HG03571 (cell line): ENCODE data around the gene IRF6.
"Not testable (repeated sequence)": the region's sequence is repeated elsewhere in the genome, so short reads cannot be mapped to it uniquely, and the experiment has no call there.

Source experiments
- ATAC-seq: cut with Tn5 transposase; IDR thresholded peaks from one replicate; pipeline ENCODE4 v1.9.1; 2021; ENCODE audit not compliant: unreplicated experiment

Gene IRF6

GRCh38 chr1:209823143-209824041 lies 17.4 kb upstream of the IRF6 start:
- ATAC-seq: no peak

- ATAC-seq: no peak
Measured at GRCh38 chr1:209822706-209823105, 16.8 kb upstream of the IRF6 start.

DNA sequence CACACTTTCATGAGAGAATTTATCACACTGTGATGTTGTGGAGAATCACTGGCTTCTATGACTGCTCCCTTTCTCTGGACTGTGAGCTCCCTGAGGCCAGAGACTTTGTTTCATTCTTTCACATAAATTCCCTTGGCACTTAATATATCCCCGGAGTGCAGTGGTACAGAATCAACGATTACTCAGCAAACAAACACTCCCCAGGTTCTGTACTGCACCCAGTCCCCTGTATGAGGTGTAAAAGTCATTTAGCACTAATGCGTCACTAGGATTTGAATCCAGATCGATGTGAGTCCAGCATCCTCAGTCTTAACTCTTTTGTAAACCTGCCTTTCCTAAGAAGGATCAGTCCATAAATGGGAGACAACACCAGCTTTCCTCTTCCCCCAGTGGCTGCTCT lies 15.0 kb upstream of the IRF6 start:
- ATAC-seq: no peak

GRCh38 chr1:209819058-209819457 lies 13.1 kb upstream of the IRF6 start:
- ATAC-seq: no peak

DNA sequence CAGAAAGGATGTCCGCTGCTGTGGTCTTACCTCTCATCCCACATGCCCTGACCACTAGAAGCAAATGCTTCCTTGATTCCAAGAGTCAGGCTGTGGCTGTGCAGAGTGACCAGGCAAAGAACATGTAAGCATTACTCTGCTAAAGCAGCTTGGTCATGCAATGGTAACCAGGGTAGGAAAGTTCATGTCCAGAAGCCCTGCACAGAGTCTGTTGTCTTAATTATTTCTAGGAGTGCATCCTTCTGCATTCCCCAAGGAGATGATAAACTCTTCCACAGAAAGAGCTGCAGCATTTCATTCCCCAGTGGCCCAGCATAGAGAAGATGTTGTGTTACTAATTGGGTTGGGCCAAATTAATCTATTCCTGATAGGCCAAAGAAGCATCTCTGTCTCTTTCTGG lies 11.7 kb upstream of the IRF6 start:
- no peak for ATAC-seq

- ATAC-seq: no peak
Measured at GRCh38 chr1:209816923-209817322, 11.0 kb upstream of the IRF6 start.

GRCh38 chr1:209815931-209816341 lies 10.0 kb upstream of the IRF6 start:
- ATAC-seq: no peak

- no peak for ATAC-seq
Measured at GRCh38 chr1:209815490-209815889, 9.5 kb upstream of the IRF6 start.

DNA sequence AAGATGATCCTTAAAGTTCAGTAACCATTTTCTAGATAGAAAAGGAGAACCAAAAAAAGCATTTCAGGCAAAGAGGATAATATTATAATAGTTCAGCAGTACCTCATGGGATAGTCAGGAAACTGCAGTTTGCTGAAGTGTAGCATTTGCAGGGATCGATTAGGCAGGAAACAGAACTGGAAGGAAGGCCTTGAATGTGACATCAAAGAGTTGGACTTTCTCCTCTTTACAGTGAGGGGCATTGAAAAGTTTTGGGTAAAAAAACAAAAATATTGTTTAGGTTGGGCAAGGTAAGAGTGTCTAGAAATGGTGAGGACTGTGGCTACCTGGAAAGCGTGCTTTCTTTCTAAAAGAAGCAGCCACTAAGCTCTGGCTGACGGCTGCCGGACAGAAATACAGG lies 8.0 kb upstream of the IRF6 start:
- no peak for ATAC-seq

DNA sequence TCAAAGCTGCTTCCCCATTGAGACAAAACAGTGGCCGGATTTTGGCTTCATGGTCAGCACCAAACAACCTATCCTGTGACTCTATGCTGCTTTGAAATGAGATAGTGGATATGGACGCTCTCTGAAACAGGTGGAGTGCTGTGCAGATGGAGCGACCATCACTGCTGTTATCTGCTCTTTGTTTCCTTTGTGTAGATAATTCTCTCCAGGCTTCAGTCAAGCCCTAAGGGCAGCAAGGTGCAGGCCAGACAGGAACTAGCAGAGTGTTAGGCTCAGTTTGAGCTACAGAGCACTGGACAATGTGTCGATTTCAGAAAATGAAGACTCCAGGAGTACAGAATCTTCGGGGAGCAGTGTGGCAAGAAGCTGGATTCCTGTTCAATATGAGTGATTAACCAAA lies 4.8 kb upstream of the IRF6 start:
- ATAC-seq: no peak

DNA sequence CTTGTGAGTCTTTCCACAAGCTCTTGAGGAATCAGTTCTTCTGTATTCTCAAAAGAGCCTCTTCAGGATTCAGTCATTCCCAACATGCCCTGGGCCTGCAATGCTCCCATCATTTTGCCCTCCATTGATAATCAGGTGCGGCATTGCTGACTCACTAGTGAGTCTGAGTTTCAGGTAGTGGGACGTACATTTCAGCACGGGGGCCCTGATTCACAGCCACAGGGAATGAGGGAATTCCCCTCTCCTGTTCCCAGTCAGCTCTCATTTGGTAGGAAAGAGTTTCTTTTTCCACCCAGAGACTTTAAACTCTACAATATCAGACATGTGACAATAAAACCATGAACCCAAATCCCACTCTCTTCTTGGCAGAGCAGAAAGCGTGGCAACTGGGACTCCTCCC lies 3.7 kb upstream of the IRF6 start:
- no peak for ATAC-seq

GRCh38 chr1:209808059-209808581 lies 2.2 kb upstream of the IRF6 start:
- ATAC-seq: no peak

GRCh38 chr1:209807509-209807908 lies 1.6 kb upstream of the IRF6 start:
- no peak for ATAC-seq

DNA sequence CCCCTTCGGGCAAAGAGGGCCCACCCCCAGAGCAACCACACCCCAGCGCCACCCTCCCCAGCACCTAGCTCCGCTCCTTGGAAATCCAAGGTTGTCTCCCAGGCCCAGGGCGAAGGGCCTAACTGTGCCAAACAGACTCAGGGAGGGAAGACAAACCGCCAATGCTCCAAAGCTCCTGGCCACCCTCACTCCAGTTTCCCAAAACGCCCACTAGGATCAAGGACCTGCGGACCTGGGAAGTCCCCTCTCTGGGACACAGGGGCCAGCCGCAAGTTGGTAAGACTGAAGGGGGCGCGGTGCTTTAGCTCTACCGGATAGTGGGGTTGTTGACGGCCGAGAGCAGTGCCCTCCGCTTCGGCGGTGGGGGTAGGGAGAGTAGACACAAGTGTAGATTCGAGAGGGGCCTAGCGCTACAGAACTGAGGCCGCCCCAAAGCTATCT lies 581 bp downstream of the IRF6 start:
- ATAC-seq: no peak

DNA sequence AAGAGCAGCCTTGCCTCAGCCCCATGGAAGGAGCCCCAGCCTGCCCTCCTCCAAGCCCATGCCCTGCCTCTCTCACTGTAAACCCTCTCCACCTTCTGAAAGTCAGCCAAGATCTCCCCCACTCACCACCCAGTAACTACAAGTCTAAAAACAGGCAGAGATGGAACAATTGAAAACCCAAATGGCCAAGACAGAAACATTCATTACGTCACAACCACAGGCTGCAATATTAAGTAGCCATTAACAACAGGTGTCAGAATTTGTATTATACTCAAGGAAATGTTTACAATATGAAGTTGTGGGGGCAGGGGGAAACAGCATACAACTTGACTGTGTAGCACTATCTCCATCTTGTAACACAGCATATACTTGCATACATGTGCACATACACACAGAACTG lies 2.4 kb downstream of the IRF6 start:
- no peak for ATAC-seq

- ATAC-seq: no peak
Measured at GRCh38 chr1:209802780-209803152, 3.2 kb downstream of the IRF6 start.

GRCh38 chr1:209802117-209802779 lies 3.7 kb downstream of the IRF6 start:
- no peak for ATAC-seq

GRCh38 chr1:209800984-209801834 lies 4.7 kb downstream of the IRF6 start:
- no peak for ATAC-seq

DNA sequence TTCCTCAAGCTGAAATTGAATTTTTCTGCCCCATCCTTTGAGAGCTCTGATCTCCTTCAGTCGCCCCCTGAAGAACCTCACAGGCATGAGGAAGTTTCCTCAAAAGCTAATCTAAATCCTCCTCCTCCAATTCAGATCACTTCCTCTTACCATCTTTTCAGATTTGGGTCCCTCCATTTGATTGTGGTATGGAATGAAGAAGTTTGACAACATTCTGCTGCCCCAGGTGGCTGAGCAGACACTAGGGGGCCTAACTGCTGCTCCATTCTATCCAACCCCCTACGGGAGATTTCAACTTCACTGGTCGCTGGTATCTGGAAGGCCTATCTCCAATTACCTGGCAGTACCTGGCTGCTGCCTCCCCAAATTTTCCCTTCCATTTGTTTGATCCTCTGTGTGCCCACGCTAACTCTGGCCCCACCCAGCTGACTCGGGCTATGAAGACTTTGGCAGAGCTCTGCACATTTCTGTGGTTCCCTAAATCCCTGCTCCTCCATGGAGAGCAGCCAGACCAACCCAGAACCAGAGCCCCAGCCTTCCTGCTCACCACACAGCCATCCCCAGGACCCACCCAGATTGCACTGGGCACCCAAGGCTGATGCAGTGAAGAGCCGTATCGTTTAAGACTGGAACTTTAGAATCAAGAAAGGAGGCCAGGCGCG lies 7.8 kb downstream of the IRF6 start:
- ATAC-seq: no peak

- ATAC-seq: not testable (repeated sequence)
Measured at GRCh38 chr1:209793711-209794110, 12.2 kb downstream of the IRF6 start.

DNA sequence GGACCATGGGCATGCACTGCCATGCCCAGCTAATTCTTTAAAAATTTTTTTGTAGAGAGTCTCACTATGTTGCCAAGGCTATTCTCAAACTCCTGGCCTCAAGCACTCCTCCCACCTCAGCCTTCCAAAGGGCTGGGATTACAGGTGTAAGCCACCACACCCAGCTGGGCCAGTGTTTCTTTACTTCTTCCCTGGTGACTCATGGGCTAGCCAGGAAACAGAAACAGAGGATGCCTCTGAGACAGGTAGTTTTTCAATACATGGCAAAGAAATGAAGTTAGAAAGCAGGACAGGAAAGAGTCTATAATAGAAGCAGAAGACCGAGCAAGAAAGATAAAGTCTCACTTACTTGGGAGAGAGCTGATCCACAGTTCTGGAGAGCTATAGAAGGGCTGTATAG lies 14.0 kb downstream of the IRF6 start:
- no peak for ATAC-seq
